Measurements from ENCODE around the gene LRP1. TPM values are rescaled to one million over a fixed set of nuclear protein-coding genes. Genes with fewer than 3 reads are reported as not detected.

LRP1 gene
- total RNA-seq, 1 experiment from 2014 or later: 12.4 TPM

- intact Hi-C loops (cut with micrococcal nuclease; ENCODE audit: unreplicated experiment): no loop called here
- BruUV-seq (replicated peaks): no TSS peak
- TF ChIP-seq, protein P1, sequence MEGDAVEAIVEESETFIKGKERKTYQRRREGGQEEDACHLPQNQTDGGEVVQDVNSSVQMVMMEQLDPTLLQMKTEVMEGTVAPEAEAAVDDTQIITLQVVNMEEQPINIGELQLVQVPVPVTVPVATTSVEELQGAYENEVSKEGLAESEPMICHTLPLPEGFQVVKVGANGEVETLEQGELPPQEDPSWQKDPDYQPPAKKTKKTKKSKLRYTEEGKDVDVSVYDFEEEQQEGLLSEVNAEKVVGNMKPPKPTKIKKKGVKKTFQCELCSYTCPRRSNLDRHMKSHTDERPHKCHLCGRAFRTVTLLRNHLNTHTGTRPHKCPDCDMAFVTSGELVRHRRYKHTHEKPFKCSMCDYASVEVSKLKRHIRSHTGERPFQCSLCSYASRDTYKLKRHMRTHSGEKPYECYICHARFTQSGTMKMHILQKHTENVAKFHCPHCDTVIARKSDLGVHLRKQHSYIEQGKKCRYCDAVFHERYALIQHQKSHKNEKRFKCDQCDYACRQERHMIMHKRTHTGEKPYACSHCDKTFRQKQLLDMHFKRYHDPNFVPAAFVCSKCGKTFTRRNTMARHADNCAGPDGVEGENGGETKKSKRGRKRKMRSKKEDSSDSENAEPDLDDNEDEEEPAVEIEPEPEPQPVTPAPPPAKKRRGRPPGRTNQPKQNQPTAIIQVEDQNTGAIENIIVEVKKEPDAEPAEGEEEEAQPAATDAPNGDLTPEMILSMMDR (IDR thresholded peaks at IDR 0.05; ENCODE audit: unreplicated experiment): no peak
- Mint-ChIP-seq H3K4me1 (ENCODE audit: low read depth, unreplicated experiment) (peaks cover 51% of the 10 kb centered on the region), H3K4me3 (ENCODE audit: low read depth, unreplicated experiment) (no peak overlapping the region), H3K9me3 (ENCODE audit: low read depth, unreplicated experiment) (no peaks in the 10 kb centered on the region), H3K27ac (ENCODE audit: unreplicated experiment) (no peak overlapping the region), H3K27me3 (ENCODE audit: unreplicated experiment) (peaks cover 98% of the 10 kb centered on the region), H3K36me3 (ENCODE audit: insufficient read depth, unreplicated experiment) (peaks cover 25% of the 10 kb centered on the region)
- DNase-seq: no peak
- CTCF ChIA-PET: interaction anchor here (1.7 to 1.8 kb wide), 2 partner anchors 10 to 23 kb away, joined by 3 to 12 read pairs; partner anchors contain the start of gene SHMT2
These were observed 91.1 kb downstream of the LRP1 start for GRCh38 chr12:57219205-57219992.

DNA sequence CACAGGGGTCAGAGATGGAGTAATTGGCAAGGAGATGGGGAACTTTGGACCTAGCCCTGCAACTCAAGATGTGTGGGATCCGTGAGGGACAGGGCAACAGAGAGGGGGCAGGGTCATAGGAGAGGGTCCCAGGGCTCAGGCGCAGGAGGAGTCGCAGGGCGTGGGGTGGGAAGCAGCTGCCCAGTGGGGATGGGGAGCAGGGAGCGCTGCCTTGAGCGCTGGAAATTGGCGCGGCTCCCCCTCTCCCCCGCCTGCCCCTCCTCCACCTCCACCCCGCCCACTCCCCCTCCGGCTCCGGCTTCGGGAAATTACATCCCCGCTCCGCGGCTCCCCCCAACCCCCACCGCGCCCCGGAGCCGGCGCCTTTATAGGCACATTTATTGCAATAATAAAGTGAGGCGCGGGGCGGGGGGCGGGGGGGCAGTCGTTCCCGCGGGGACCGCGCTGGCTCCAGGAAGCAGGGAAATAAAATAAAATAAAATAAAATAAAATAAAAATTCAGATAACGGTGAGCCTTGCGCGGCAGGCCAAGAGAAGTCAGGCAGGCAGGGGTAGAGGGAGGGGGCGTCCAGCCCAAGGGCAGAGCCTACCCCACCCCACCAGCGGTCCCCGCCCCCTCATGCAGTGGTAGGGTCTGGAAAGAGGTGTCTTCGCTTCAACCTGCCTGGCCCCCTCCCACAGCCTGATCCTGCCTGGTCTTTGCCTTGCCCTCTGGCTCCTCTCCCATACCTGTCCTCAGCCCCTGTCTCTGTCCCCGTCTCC lies 91.9 kb downstream of the LRP1 start:
- CTCF ChIA-PET: interaction anchor here (1.7 to 1.8 kb wide), 2 partner anchors 9 to 23 kb away, joined by 3 to 12 read pairs; partner anchors contain the start of gene SHMT2
- DNase-seq: no peak
- no TSS peak for BruUV-seq (replicated peaks)
- H3K27ac Mint-ChIP-seq (ENCODE audit: unreplicated experiment): no peak overlapping the region
- no peaks in the 10 kb centered on the region for H3K9me3 Mint-ChIP-seq (ENCODE audit: low read depth, unreplicated experiment)
- H3K4me3 Mint-ChIP-seq (ENCODE audit: low read depth, unreplicated experiment): no peak overlapping the region
- peaks cover 98% of the 10 kb centered on the region for H3K27me3 Mint-ChIP-seq (ENCODE audit: unreplicated experiment)
- peaks cover 44% of the 10 kb centered on the region for H3K4me1 Mint-ChIP-seq (ENCODE audit: low read depth, unreplicated experiment)
- TF ChIP-seq, protein P1 (IDR thresholded peaks at IDR 0.05; ENCODE audit: unreplicated experiment): no peak
- H3K36me3 Mint-ChIP-seq (ENCODE audit: insufficient read depth, unreplicated experiment): peaks cover 25% of the 10 kb centered on the region
- intact Hi-C loops (cut with micrococcal nuclease; ENCODE audit: unreplicated experiment): no loop called here

- Mint-ChIP-seq H3K9me3 (ENCODE audit: low read depth, unreplicated experiment) (no peaks in the 10 kb centered on the region), H3K36me3 (ENCODE audit: insufficient read depth, unreplicated experiment) (peaks cover 25% of the 10 kb centered on the region), H3K27me3 (ENCODE audit: unreplicated experiment) (peaks cover 98% of the 10 kb centered on the region), H3K27ac (ENCODE audit: unreplicated experiment) (no peak overlapping the region), H3K4me3 (ENCODE audit: low read depth, unreplicated experiment) (no peak overlapping the region), H3K4me1 (ENCODE audit: low read depth, unreplicated experiment) (peaks cover 38% of the 10 kb centered on the region)
- BruUV-seq (replicated peaks): no TSS peak
- intact Hi-C loops (cut with micrococcal nuclease; ENCODE audit: unreplicated experiment): no loop called here
- CTCF ChIA-PET: no interaction called here
- TF ChIP-seq, protein P1 (IDR thresholded peaks at IDR 0.05; ENCODE audit: unreplicated experiment): no peak
- DNase-seq: no peak
These were observed 92.5 kb downstream of the LRP1 start for GRCh38 chr12:57220770-57221168.

DNA sequence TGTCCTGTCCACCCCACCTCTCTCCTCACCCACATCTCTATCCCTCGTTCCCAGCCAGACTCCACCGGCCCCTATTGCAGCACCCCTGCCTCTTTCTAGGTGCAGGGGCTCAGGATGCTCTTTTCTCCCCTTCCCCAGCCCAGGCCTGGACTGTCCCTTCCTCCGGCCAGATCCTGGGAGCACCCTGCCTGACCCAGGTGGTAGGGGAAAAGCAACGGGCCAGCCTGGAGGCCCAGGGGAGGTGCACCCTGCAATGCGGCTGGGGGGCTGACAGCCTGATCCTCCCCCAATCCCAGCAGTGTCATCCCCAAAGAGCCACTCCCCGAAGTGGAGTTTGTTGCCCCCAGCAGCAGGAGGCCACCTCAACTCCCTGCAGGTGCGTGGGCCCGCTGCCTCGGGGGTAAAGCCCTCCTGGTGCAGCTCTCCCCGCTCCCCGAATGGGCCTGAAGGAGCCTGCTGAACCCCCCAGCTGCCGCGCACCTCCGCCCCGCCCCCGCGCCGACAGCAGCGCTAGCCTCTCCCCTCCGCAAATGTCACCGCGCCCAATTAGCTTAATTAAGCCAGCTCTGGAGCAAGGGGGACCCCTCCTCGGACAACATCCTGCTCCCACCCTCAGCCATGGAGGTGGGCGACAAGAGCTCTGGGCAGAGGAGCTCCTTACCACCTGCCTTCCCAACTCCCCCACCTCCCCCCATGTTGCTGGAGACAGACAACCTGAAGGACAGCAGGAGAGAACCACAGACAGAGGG lies 93.1 kb downstream of the LRP1 start:
- BruUV-seq (replicated peaks): no TSS peak

More for the DNA sequence above, 93.1 kb downstream of the LRP1 start:
- H3K27me3 Mint-ChIP-seq (ENCODE audit: unreplicated experiment): peaks cover 98% of the 10 kb centered on the region
- H3K4me1 Mint-ChIP-seq (ENCODE audit: low read depth, unreplicated experiment): peaks cover 38% of the 10 kb centered on the region
- H3K9me3 Mint-ChIP-seq (ENCODE audit: low read depth, unreplicated experiment): no peaks in the 10 kb centered on the region
- peaks cover 25% of the 10 kb centered on the region for H3K36me3 Mint-ChIP-seq (ENCODE audit: insufficient read depth, unreplicated experiment)
- CTCF ChIA-PET: no interaction called here
- intact Hi-C loops (cut with micrococcal nuclease; ENCODE audit: unreplicated experiment): no loop called here
- no peak overlapping the region for H3K27ac Mint-ChIP-seq (ENCODE audit: unreplicated experiment)
- TF ChIP-seq, protein P1 (IDR thresholded peaks at IDR 0.05; ENCODE audit: unreplicated experiment): no peak
- DNase-seq: no peak
- no peak overlapping the region for H3K4me3 Mint-ChIP-seq (ENCODE audit: low read depth, unreplicated experiment)

Measured in Calu3 (cell line).